Measurements from ENCODE around the gene HOXD13.

HOXD13 gene

GRCh38 chr2:176095421-176095820, 2.9 kb downstream of the HOXD13 start:
- DNase-seq, result no peak

GRCh38 chr2:176096243-176096985, 3.9 kb downstream of the HOXD13 start:
- no peak for DNase-seq

DNA sequence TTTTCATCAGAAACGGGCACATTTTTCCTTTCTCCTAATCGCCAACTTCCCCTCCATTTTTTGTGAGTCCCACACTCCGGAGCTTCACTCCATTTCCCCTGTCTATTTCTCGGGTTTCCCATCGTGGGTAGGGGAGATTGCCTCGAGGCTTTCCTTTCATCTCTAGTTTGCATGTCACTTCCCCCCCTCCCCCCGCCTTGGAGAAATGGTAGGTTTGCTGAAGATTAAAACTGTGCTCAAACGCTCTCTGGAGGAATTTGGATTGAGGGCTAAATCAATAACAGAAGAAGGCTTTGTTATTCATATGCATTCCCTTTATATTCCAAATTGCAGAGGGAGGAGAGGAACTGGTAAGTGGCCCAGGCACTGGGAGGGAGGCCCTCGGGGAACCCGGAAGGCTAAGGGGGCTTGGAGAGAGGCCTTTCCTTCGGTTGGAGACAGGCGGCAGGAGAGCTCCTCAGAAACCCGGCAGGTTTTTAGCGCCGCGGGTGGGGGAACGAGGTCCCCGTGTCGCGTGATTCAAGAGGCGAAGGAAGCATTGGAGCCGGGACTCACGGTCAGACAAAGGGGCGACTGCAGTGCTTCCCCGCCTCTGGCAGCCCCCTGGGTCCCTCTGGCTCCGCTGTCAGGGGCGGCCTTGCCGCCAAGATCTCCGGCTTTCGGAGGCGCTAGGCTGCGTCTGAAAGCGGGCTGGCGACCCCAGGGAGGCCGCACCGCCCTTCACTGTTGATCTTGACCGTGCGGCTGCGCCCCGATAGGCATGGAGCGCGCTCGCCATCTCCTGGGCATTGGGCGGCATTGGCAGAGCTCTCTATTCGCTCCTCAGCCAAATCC, 4.7 kb downstream of the HOXD13 start:
- peak; percentile 82 for DNase-seq

DNA sequence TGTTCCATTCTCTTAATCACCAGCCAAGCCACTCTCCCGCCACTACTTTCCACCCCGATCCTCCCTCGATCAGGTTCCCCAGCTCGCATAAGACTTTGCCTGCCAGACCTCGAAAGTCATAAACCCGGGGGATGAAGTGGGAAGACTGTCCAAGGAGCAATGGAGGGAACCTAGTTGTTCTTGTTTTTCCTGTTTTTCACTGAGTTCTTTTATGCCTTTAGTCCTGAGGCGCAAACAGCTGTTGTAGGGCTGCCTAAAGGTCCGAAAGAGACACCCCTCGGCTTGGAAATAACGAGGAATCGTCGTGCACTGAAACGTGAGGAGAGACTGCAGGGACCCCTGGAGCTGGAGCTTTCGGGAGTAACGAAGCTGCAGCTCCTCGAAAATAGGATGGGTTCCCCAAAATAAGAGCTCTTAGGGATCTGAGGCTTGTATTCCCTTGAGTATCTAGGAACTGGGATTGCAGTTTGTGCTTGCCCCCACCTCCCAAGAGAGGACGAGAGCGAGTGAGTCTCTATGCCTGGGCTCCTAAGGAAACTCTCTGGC, 5.4 kb downstream of the HOXD13 start:
- DNase-seq, result no peak

GRCh38 chr2:176098366-176099158, 6.0 kb downstream of the HOXD13 start:
- DNase-seq, result peak; percentile 58

GRCh38 chr2:176099159-176099727, 6.7 kb downstream of the HOXD13 start:
- DNase-seq, result no peak

- peak; percentile 59 for DNase-seq
Measured at GRCh38 chr2:176099728-176100546, 7.4 kb downstream of the HOXD13 start, which contains the start of gene HOXD12. Gene HOXD12, plus strand, starts transcription at chr2:176099795. Its CDS starts 7 bp downstream, at chr2:176099802.

- peak; percentile 59 for DNase-seq
Measured at GRCh38 chr2:176100547-176101140, 8.1 kb downstream of the HOXD13 start.

- DNase-seq, result no peak
Measured at GRCh38 chr2:176101216-176101830, 8.8 kb downstream of the HOXD13 start.

- DNase-seq, result no peak
Measured at GRCh38 chr2:176101842-176102241, 9.3 kb downstream of the HOXD13 start.

DNA sequence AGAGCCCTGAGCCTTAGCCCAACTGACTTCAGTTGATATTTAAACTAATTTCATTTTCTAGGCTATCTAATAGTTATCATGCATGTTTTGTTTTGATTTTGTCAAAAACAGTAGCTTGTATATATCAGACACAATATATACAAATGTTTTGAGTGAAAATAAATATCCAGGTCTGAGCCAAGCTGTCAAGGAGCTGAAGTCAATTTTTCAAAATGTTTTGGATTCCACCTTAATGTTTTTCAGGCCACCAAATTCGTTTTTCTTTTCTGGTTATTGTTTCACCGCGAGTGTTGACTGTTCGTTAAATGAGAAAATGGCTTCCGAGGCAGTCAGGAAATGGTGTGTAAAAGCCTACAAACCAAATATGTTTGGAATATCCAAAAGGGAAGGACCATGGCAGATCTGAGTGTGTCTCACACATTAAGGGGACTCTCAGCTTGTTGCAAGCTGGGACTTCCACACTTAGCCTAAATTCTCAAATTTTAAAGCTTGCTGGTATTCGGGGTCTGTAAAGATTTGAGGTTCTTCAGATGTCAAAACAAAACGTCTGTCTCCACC, 9.9 kb downstream of the HOXD13 start:
- no peak for DNase-seq

- no peak for DNase-seq
Measured at GRCh38 chr2:176103194-176103593, 10.7 kb downstream of the HOXD13 start.

DNA sequence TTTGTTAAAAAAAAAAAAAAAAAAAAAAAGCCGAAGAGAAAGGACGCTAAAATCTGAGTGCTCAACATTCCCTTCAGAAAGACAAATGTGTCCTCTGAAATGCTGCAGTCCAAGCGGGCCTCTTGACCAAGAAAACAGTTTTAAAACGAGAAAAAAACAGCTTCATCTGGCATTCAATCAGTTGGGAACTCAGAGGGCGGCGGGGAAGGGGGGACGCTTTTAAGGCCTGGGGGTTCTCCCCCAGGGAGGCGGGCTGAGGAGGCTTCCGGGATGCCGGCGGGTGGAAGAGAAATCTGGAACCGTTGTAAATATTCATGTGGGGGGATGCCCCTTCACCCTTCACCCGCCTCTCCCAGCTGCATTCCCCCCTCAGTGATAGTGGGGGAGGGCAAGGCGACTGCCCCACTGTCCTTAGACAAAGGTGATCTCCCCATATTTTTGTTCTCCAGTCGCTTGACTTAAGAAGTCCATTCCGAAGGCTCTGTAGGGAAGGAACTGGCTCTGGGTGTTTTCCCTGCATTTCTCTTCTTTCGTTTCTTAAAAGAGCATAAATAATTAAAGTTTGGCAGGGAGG, 11.3 kb downstream of the HOXD13 start:
- DNase-seq, result no peak

GRCh38 chr2:176104316-176105077, 12.0 kb downstream of the HOXD13 start:
- DNase-seq, result peak; percentile 58

DNA sequence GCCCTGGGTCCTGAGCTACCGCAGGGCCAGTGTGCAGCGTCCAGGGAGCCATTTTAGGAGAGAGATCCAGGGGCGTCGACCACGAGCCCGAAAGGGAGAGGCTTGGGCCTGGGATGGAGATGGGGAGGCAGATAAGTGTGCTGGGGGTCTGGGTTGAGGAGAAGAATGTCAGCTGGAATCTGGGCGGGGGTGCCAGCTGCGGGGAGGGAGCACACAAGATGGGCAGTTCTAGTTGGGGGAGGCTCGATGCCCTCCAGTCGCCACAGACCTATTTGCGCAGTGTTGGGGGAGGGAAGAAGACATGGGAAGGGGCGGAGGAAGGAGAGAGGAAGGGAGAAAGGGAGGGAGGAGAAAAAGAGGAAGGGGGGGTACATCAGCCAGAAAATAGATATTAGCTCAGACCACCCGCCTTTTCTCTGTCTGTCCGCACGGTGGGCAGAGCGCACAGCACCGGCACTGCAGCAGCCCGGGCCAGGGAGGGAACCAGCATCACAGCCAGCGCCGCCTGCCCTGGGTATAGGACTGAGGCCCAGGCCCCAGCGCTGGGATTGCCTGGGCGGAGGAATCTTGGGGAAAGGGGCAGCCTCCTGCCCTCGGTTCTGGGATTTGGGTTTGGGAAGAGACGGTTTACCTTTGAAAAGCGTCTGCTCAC, 12.7 kb downstream of the HOXD13 start:
- no peak for DNase-seq

- DNase-seq, result no peak
Measured at GRCh38 chr2:176105730-176106580, 13.4 kb downstream of the HOXD13 start.

Measured in activated effector memory CD4-positive, alpha-beta T cell treated with anti-CD3 and anti-CD28 coated beads, Interleukin-2, amount 50 U/mL, for 16 hours (primary cell).